Measurements from ENCODE around the gene MFNG.
A peak's percentile ranks its signal among the peaks of the same experiment; 100 is the strongest.
"Not testable (repeated sequence)": the region's sequence is repeated elsewhere in the genome, so short reads cannot be mapped to it uniquely, and the experiment has no call there.

Gene MFNG

GRCh38 chr22:37486224-37486845 is at the start of gene MFNG:
Gene MFNG, minus strand, starts transcription at chr22:37486384. Its CDS starts 207 bp downstream, at chr22:37486177.
- no peak for DNase-seq (ENCODE audit: low spot score)

GRCh38 chr22:37535159-37535558 is 49.0 kb upstream of the MFNG start:
- DNase-seq (ENCODE audit: low spot score) = no peak

GRCh38 chr22:37534445-37534844 is 48.3 kb upstream of the MFNG start:
- DNase-seq (ENCODE audit: low spot score) = no peak

GRCh38 chr22:37533995-37534394 is 47.8 kb upstream of the MFNG start:
- DNase-seq (ENCODE audit: low spot score) = no peak

- no peak for DNase-seq (ENCODE audit: low spot score)
Observed at GRCh38 chr22:37529652-37530345, 43.6 kb upstream of the MFNG start.

GRCh38 chr22:37527952-37528351 is 41.8 kb upstream of the MFNG start:
- DNase-seq (ENCODE audit: low spot score) = not testable (repeated sequence)

GRCh38 chr22:37527081-37527752 is 41.0 kb upstream of the MFNG start:
- not testable (repeated sequence) for DNase-seq (ENCODE audit: low spot score)

- no peak for DNase-seq (ENCODE audit: low spot score)
Observed at GRCh38 chr22:37526376-37526775, 40.2 kb upstream of the MFNG start.

- no peak for DNase-seq (ENCODE audit: low spot score)
Observed at GRCh38 chr22:37525746-37526350, 39.7 kb upstream of the MFNG start.

- no peak for DNase-seq (ENCODE audit: low spot score)
Observed at GRCh38 chr22:37525073-37525745, 39.0 kb upstream of the MFNG start.

GRCh38 chr22:37522482-37522881 is 36.3 kb upstream of the MFNG start:
- no peak for DNase-seq (ENCODE audit: low spot score)

GRCh38 chr22:37521236-37521739 is 35.1 kb upstream of the MFNG start:
- no peak for DNase-seq (ENCODE audit: low spot score)

- DNase-seq (ENCODE audit: low spot score) = no peak
Observed at GRCh38 chr22:37520776-37521191, 34.6 kb upstream of the MFNG start.

GRCh38 chr22:37519268-37520195 is 33.3 kb upstream of the MFNG start, which contains the start of gene CARD10:
Gene CARD10, minus strand, starts transcription at chr22:37519415. Its CDS starts 215 bp downstream, at chr22:37519200.
- DNase-seq (ENCODE audit: low spot score) = peak; percentile 77

- no peak for DNase-seq (ENCODE audit: low spot score)
Observed at GRCh38 chr22:37518509-37519267, 32.5 kb upstream of the MFNG start.

- no peak for DNase-seq (ENCODE audit: low spot score)
Observed at GRCh38 chr22:37517826-37518450, 31.8 kb upstream of the MFNG start.

- DNase-seq (ENCODE audit: low spot score) = no peak
Observed at GRCh38 chr22:37516456-37516855, 30.3 kb upstream of the MFNG start.

GRCh38 chr22:37515901-37516300 is 29.7 kb upstream of the MFNG start:
- no peak for DNase-seq (ENCODE audit: low spot score)

- DNase-seq (ENCODE audit: low spot score) = no peak
Observed at GRCh38 chr22:37514526-37515051, 28.4 kb upstream of the MFNG start.

All from HuH-7 (cell line).